Epithelial cell of esophagus (primary cell): ENCODE results near the gene MSRB2.
A peak's percentile ranks its signal among the peaks of the same experiment; 100 is the strongest.

Experiments
- DNase-seq: peaks from one replicate; pipeline ENCODE4 v3.0.0; 2010; ENCODE audit warnings: low read depth
- H3K4me3 ChIP-seq: 2 replicates; pipeline ENCODE4 v1.5.1; 2011; ENCODE audit warnings: mild to moderate bottlenecking, low read length, control low read depth
- TF ChIP-seq, protein P1 (sequence below): IDR thresholded peaks from 2 replicates; pipeline ENCODE4 v1.5.1; 2011; ENCODE audit warnings: low read depth, mild to moderate bottlenecking, low read length, control low read depth, inconsistent platforms; ENCODE audit not compliant: insufficient read depth; ENCODE audit errors: missing control alignments

MSRB2 gene

GRCh38 chr10:23099816-23100215 lies 4.4 kb downstream of the MSRB2 start:
- H3K4me3 ChIP-seq: no peak overlapping the region
- TF ChIP-seq, protein P1, sequence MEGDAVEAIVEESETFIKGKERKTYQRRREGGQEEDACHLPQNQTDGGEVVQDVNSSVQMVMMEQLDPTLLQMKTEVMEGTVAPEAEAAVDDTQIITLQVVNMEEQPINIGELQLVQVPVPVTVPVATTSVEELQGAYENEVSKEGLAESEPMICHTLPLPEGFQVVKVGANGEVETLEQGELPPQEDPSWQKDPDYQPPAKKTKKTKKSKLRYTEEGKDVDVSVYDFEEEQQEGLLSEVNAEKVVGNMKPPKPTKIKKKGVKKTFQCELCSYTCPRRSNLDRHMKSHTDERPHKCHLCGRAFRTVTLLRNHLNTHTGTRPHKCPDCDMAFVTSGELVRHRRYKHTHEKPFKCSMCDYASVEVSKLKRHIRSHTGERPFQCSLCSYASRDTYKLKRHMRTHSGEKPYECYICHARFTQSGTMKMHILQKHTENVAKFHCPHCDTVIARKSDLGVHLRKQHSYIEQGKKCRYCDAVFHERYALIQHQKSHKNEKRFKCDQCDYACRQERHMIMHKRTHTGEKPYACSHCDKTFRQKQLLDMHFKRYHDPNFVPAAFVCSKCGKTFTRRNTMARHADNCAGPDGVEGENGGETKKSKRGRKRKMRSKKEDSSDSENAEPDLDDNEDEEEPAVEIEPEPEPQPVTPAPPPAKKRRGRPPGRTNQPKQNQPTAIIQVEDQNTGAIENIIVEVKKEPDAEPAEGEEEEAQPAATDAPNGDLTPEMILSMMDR: no peak
- DNase-seq: peak; percentile 52

DNA sequence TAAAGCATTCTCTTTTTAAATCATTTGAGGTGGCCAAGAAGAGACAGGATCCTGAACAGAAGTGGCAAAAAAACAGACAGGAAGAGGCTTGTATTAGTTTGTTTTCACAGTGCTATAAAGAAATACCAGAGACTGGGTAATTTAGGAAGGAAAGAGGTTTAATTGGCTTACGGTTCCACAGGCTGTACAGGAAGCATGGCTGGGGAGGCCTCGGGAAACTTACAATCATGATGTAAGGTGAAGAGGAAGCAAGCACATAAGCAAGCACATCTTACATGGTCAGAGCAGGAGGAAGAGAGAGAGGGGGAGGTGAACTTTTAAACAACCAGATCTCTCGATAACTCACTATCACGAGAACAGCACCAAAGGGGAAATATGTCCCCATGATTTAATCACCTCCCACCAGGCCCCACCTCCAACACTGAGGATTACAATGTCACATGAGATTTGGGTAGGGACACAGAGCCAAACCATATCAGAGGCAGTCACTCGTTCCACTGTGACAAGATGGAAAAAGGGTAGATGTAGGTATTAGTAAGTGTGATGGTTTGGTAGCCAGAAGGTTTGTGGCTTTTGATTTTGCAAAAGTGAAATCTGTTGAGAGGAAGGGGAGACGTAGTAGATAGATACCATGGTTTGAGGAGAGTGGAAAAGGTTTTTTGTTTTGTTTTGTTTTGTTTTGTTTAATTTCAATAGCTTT lies 5.1 kb downstream of the MSRB2 start:
- TF ChIP-seq, protein P1: no peak
- no peak for DNase-seq
- no peak overlapping the region for H3K4me3 ChIP-seq

DNA sequence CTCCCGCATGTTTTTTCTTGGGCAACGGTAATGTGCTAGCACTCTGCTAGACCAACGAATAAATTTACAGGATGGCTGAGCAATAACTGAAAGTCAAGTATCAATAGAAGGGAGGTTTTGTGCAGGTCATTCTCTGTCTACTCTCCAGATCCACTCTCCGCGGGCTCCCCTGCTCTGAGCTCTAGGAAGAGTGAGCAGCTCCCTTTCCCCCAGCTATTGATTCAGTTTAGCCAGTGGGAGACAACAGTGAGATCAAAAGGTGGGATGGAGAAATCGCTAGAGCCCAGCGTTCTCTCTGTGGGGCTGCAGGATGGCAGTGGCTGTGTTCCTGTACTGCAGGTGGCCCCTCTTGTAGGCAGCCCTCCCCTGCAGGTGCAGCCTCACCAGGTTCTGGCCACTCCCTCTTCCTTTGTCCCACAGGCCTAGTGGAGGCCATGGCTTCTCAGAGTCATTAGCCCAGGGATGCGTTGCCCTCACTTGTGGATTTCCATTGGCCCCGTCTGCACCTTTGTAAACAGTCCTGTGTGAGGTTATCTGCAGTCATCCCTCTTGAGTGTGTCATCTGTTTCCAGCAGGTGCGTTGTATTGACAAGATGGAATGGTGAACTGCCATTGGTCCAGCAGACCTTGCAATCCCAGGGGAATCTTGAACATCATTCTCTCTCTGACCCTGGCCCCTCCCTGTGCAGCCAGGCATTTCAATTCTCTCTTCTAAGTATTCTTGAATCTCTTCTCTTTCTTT lies 11.1 kb downstream of the MSRB2 start:
- H3K4me3 ChIP-seq: no peak overlapping the region
- no peak for DNase-seq
- TF ChIP-seq, protein P1: no peak

GRCh38 chr10:23110722-23111516 lies 15.5 kb downstream of the MSRB2 start:
- TF ChIP-seq, protein P1: no peak
- H3K4me3 ChIP-seq: no peak overlapping the region
- no peak for DNase-seq

GRCh38 chr10:23111517-23112286 lies 16.3 kb downstream of the MSRB2 start:
- no peak overlapping the region for H3K4me3 ChIP-seq
- no peak for DNase-seq
- TF ChIP-seq, protein P1: no peak

- DNase-seq: no peak
- H3K4me3 ChIP-seq: no peak overlapping the region
- TF ChIP-seq, protein P1: no peak
These were observed 19.0 kb downstream of the MSRB2 start for GRCh38 chr10:23114228-23114850.
